Sigmoid colon (tissue), 3 donors: ENCODE results near the gene P2RX2.

Experiments used
- CTCF ChIP-seq, 4 experiments: fragments of 450-650 bp in 3 of 4; fragments of 200-600 bp in 1 of 4; IDR thresholded peaks; one replicate each; pipeline ENCODE4 v1.5.1; 2016 to 2019; ENCODE audit warnings: antibody characterized with exemption in 4 of 4, mild to moderate bottlenecking in 3 of 4, moderate library complexity in 2 of 4
- POLR2A ChIP-seq, 2 donors: fragments of 450-650 bp; IDR thresholded peaks; one replicate each; pipeline ENCODE4 v1.6.1; 2016; ENCODE audit warnings: antibody characterized with exemption in 2 of 2, mild to moderate bottlenecking in 2 of 2, moderate library complexity in 2 of 2

GRCh38 chr12:132633901-132634300, 15.3 kb downstream of the P2RX2 start:
- TF ChIP-seq CTCF (IDR thresholded peaks at IDR 0.05) (no peak), POLR2A (IDR thresholded peaks at IDR 0.05) (no peak)
